Hematopoietic multipotent progenitor cell treated with erythropoietin and hydrocortisone succinate and interleukin-3 and kit ligand, for 4 days (in vitro differentiated cells): ENCODE results near the gene TEPSIN.

Experiments
- DNase-seq: peaks from one replicate; pipeline ENCODE4 v3.0.0-alpha.2; 2015

TEPSIN gene

GRCh38 chr17:81219476-81220180 is 19.2 kb downstream of the TEPSIN start:
- no peak for DNase-seq

GRCh38 chr17:81218991-81219390 is 19.9 kb downstream of the TEPSIN start:
- DNase-seq, result no peak

- DNase-seq, result no peak
These were observed 20.4 kb downstream of the TEPSIN start for GRCh38 chr17:81218459-81218858.

- DNase-seq, result no peak
These were observed 21.4 kb downstream of the TEPSIN start for GRCh38 chr17:81217491-81217890.

GRCh38 chr17:81213978-81214377 is 24.9 kb downstream of the TEPSIN start:
- no peak for DNase-seq

- DNase-seq, result no peak
These were observed 26.5 kb downstream of the TEPSIN start for GRCh38 chr17:81212365-81212764.

- DNase-seq, result peak; percentile 37
These were observed 28.0 kb downstream of the TEPSIN start for GRCh38 chr17:81210868-81211267.

GRCh38 chr17:81210466-81210865 is 28.4 kb downstream of the TEPSIN start:
- DNase-seq, result no peak

- DNase-seq, result no peak
These were observed 29.7 kb downstream of the TEPSIN start for GRCh38 chr17:81209141-81209540.

GRCh38 chr17:81208651-81209050 is 30.2 kb downstream of the TEPSIN start:
- DNase-seq, result no peak

- DNase-seq, result peak; percentile 74
These were observed 31.0 kb downstream of the TEPSIN start for GRCh38 chr17:81207610-81208581.

GRCh38 chr17:81206657-81207056 is 32.2 kb downstream of the TEPSIN start:
- no peak for DNase-seq

- no peak for DNase-seq
These were observed 32.7 kb downstream of the TEPSIN start for GRCh38 chr17:81206166-81206565.

GRCh38 chr17:81204578-81204977 is 34.3 kb downstream of the TEPSIN start:
- no peak for DNase-seq

- DNase-seq, result no peak
These were observed 35.7 kb downstream of the TEPSIN start for GRCh38 chr17:81203136-81203535.

- no peak for DNase-seq
These were observed 36.5 kb downstream of the TEPSIN start for GRCh38 chr17:81202318-81202717.

- DNase-seq, result peak; percentile 96
These were observed 37.9 kb downstream of the TEPSIN start for GRCh38 chr17:81200695-81201580.

GRCh38 chr17:81200201-81200600 is 38.7 kb downstream of the TEPSIN start:
- no peak for DNase-seq

- DNase-seq, result no peak
These were observed 39.4 kb downstream of the TEPSIN start for GRCh38 chr17:81199482-81199830.

- DNase-seq, result no peak
These were observed 39.9 kb downstream of the TEPSIN start for GRCh38 chr17:81198826-81199481.

GRCh38 chr17:81197831-81198490 is 40.9 kb downstream of the TEPSIN start:
- DNase-seq, result no peak

- DNase-seq, result no peak
These were observed 41.5 kb downstream of the TEPSIN start for GRCh38 chr17:81197409-81197795.
